Epithelial cell of proximal tubule (primary cell): ENCODE measurements around the gene CDH23. TPM values are rescaled to one million over a fixed set of nuclear protein-coding genes. Genes with fewer than 3 reads are reported as not detected.

Source experiments
- DNase-seq: peaks from one replicate; pipeline ENCODE4 v3.0.0-alpha.2; 2011; ENCODE audit warnings: low read depth
- H3K4me3 ChIP-seq: 2 replicates; pipeline ENCODE4 v1.5.1; 2011; ENCODE audit warnings: low read depth, mild to moderate bottlenecking, low read length
- CTCF ChIP-seq: conservative IDR thresholded peaks from 2 replicates; pipeline ENCODE4 v1.5.1; 2012; ENCODE audit warnings: low read depth, mild to moderate bottlenecking, low read length
- total RNA-seq: library from RNA; depleted of rRNA; stranded (reverse); fragments of >200 nt; gene quantifications from 2 replicates; pipeline ENCODE4 v1.2.3, GENCODE V29; 2015

Gene CDH23
- total RNA-seq, 1 donor from 2014 or later = under 0.01 TPM

GRCh38 chr10:71516890-71517289 is 120.2 kb downstream of the CDH23 start:
- DNase-seq = no peak
- no peak for TF ChIP-seq CTCF
- no peak overlapping the region for H3K4me3 ChIP-seq

- no peak for DNase-seq
- TF ChIP-seq CTCF = no peak
- H3K4me3 ChIP-seq = no peak overlapping the region
These were observed 120.8 kb downstream of the CDH23 start for GRCh38 chr10:71517298-71518169.

GRCh38 chr10:71520042-71520441 is 123.3 kb downstream of the CDH23 start:
- TF ChIP-seq CTCF = no peak
- H3K4me3 ChIP-seq = no peak overlapping the region
- no peak for DNase-seq

- TF ChIP-seq CTCF = no peak
- no peak overlapping the region for H3K4me3 ChIP-seq
- no peak for DNase-seq
These were observed 125.1 kb downstream of the CDH23 start for GRCh38 chr10:71521504-71522441.

DNA sequence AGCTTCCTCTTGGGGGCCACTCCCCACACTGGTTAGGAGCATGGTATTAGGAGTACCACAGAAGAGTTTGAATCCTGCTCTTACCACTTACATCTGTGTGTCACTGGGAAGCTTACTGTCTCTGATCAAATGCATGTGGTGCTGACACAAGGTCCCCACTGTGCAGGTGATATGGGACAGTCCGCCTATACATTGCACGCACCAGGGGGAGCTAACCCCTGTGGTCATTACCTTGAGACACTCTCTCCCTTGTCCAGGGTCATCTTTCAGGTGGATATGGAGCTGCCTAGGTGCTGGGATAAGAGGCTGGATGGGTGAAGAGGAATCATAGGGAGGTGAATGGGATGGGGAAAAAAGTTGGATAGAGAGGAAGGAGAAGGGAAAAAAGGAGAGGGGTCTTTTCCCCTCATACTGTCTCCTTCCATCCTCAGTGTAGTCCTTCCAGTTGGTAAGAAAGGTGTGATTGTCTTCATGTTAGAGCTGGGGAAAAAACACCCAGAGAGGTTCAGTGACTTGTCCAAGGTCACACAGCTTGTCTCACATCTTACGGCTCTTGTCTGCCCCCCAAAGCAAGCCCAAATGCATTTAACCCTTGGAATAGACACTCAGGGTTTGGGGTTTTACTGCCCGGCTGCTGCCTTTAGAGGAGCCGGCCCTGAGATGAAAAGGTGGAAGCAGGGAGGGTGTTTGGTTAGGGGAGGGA is 125.9 kb downstream of the CDH23 start:
- no peak for TF ChIP-seq CTCF
- no peak overlapping the region for H3K4me3 ChIP-seq
- no peak for DNase-seq

DNA sequence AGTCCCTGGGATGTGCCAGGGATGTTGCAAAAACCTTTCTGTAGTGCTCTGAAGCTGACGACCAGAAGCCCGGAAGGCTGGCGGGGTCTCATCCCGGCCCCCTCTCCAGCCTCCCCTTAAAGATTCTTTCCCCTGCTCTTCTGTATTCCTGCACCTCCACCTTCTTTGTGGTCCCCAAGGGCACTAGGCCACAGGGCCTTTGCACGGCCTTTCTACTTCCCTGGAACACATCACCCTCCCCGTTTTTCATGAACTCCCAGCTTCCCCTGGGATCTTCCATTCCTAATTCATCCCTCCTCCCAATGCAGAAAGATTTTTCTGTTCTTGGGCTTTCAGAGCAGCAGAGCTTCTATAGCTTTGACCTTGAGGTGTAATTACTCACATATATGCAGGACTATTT is 127.0 kb downstream of the CDH23 start:
- TF ChIP-seq CTCF = no peak
- DNase-seq = no peak
- H3K4me3 ChIP-seq = no peak overlapping the region
